GM18951 (cell line): ENCODE data around the gene ZFYVE16.
"Not testable (repeated sequence)": the region's sequence is repeated elsewhere in the genome, so short reads cannot be mapped to it uniquely, and the experiment has no call there.

Experiments
- POLR2A ChIP-seq: IDR thresholded peaks from 4 replicates; pipeline ENCODE4 v1.6.1; 2011; ENCODE audit warnings: mild to moderate bottlenecking; ENCODE audit not compliant: insufficient read length, insufficient read depth; ENCODE audit errors: extremely low read depth
- in situ Hi-C: fragments of 300-500 bp; cut with MboI; formaldehyde crosslinking; loops from one replicate; pipeline ENCODE4 v1.12.0; 2022; ENCODE audit warnings: low sequenced_read_pairs, mixed read lengths, inconsistent platforms; ENCODE audit not compliant: unreplicated experiment

ZFYVE16 gene

DNA sequence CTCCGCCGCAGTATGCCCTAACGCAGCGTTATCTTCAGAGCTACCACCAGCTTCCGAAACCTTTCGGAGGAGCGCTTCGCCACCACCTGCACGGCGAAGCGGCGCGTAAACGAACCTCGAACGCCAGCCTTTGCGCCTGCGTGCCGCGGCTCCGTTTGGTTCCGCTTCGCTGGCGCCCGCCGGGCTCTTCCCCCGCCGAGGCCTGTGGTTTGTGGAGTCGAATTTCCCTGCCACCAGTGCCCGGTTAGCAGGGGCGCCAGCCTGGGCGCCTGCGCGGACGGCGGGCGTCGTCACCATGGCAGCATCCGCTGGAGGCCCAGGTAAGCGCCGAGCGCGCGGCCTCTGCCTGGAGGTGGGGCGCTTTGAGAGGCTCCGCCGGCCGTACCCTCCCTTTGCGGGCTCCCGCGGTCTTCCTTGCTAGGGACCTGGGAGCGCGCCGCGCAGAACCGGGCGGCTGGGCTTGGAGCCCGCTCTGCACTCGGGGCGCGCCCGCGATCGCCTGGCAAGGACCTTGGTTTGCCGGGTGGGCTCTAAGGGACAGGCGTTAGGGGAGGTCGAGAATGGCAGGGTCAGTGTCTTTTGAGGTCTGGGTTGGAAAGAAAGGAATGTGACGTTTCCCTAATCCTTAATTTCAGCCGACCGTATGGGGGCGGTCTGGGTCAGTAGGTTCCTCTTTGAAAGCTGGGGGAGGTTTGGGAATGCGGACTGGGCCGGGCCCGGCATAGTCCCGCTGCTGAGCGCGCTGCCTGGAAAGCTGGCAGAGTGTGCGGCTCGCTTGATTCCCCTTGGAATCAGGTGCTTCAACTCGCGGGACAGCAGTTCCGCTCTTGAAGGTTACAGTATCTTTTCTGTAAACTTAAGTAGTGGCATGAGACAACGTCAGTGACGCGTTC lies 80.2 kb downstream of the ZFYVE16 start, which contains the start of gene FAM151B:
Gene FAM151B, plus strand, starts transcription at position 272 of the 893 bp plus-strand sequence. Its CDS starts 24 bp downstream, at position 296.
- in situ Hi-C loops: no loop called here
- TF ChIP-seq POLR2A: peak; percentile 47

DNA sequence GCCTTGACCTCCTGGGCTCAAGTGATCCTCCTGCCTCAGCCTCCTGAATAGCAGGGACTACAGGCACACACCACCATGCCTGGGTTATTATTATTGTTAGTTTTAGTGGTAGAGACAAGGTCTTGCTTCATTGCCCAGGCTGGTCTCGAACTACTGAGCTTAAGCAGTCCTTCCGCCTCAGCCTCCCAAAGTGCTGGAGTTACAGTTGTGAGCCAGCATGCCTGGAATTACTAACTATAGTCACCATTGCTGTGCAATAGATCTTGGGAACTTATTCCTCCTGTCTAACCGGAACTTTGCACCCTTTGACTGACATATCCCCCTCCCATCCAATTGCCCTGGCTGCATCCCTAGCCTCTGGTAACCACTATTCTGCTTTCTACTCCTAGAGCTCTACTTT lies 83.4 kb downstream of the ZFYVE16 start:
- TF ChIP-seq POLR2A: no peak
- in situ Hi-C loops: no loop called here

DNA sequence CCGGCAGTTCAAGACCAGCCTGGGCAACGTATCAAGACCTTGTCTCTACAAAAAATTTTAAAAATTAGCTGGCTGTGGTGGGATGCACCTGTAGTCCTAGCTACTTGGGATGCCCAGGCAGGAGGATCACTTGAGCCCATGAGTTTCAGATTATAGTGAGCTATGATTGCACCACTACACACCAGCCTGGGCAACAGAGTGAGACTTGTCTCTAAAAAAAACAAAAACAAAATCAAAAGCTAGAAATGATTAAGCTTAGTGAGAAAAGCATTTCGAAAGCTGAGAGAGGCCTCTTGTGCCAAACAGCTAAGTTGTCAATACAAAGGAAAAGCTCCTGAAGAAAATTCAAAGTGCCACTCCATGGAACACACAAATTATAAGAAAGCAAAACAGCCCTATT lies 84.9 kb downstream of the ZFYVE16 start:
- in situ Hi-C loops: no loop called here
- TF ChIP-seq POLR2A: no peak

GRCh38 chr5:80493443-80493842 lies 85.6 kb downstream of the ZFYVE16 start:
- in situ Hi-C loops: not testable (repeated sequence)

- no peak for TF ChIP-seq POLR2A
- in situ Hi-C loops: no loop called here
Observed at GRCh38 chr5:80495891-80496290, 88.0 kb downstream of the ZFYVE16 start.

DNA sequence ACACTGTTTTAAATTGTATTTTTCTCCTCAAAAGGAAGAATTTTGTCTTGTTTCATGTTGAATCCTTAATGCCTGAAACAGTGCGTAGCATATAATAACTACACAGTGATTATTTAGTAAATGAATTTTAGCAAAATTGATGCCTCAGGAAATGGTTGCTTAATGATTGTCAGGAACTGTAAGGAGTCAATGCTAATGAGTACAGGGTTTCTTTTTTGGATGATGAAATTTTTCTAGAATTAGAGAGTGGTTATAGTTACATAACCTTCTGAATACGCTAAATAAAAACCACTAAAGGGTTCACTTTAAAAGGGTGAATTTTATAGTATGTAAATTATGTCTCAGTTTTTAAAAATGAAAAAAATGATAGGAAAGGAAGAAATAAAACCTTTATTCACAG lies 94.9 kb downstream of the ZFYVE16 start:
- in situ Hi-C loops: no loop called here
- no peak for TF ChIP-seq POLR2A

GRCh38 chr5:80503641-80504040 lies 95.8 kb downstream of the ZFYVE16 start:
- no peak for TF ChIP-seq POLR2A
- in situ Hi-C loops: no loop called here

DNA sequence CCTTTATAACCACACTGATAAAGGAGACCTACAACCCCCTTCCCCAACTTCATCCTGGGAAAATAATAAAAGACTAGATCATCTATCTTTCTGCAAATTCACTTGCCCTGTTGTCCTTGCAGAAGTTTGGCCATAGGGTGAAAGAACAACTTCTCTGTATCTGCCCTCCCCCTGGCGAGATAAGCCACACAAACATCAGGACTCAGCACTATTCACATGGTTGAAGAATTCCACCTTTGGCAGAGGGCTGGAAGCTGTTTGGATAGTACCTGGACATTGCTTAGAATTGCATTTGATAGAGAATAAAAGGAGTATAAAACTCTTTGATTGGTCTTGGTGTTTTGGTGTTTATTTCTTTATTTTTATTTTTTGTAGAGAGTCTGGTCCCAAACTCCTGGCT lies 97.0 kb downstream of the ZFYVE16 start:
- in situ Hi-C loops: no loop called here
- no peak for TF ChIP-seq POLR2A

DNA sequence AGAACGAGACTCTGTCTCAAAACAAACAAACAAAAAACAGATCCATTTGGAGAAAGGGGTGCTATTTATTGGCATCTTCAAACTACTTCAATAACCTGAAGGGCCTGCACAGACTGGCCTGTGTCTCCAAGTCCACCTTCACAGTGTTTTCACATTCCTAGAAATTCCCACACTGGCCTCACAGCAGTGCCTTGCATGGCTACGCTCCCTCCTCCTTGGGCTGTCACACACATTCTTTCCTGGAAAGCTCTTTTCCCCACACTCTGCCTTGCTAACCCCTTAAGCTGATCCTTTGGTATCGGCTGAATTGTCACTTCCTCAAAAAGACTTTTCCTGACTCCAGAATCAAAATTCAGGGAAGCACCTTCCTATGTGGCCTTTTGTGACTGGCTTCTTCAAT lies 99.8 kb downstream of the ZFYVE16 start:
- in situ Hi-C loops: no loop called here
- TF ChIP-seq POLR2A: no peak

DNA sequence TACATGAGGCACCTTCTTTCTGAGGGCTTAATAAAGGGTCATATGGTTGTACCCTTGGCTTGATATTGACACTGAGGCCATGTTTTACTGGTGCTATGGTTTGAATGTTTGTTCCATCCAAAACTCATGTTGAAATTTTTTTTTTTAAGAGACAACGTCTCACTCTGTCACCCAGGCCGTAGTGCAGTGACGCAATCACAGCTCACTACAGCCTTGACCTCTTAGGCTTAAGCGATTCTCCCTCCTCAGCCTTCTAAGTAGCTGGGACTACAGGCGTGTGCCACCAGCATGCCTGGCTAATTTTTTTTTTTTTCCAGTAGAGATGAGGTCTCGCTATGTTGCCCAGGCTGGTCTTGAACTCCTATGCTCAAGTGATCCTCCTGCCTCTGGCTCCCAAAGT lies 101.0 kb downstream of the ZFYVE16 start:
- in situ Hi-C loops: no loop called here
- no peak for TF ChIP-seq POLR2A

DNA sequence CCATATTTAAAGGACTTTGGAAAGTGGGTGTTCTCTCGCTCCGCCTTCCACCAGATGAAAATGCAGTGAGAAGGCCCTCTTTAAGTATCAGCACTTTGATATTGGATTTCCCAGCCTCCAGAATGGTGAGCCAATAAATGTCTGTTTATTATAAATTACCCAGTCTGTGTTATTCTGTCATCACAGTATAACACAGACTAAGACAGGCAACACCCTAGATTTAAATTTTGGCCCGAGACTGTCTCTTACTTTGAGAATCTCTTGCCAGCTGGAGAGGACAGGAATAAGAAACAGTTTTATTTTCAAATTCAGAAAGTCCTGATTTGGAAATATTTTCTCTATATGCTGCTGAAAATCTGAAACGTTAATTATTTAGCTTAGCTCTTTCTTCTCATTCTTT lies 101.5 kb downstream of the ZFYVE16 start:
- no peak for TF ChIP-seq POLR2A
- in situ Hi-C loops: no loop called here

DNA sequence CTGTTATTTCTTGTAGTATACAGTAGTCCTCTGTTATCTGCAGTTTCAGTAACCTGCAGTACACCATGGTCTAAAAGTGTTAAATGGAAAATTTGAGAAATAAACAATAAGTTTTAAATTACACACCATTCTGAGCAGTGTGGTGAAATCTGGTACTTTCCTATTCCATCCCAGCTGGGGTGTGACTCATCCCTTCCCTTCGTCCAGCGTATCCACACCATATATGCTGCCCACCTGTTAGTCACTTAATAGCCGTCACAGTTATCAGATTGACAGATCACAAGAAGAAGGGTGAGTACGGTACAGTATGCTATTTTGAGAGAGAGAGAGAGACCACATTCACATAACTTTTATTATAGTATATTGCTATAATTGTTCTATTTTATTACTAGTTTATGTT lies 109.0 kb downstream of the ZFYVE16 start:
- in situ Hi-C loops: no loop called here
- no peak for TF ChIP-seq POLR2A
